Activated CD8-positive, alpha-beta memory T cell treated with anti-CD3 and anti-CD28 coated beads, Interleukin-2, amount 50 U/mL, for 1 hour (primary cell): Measurements from ENCODE around the gene ATP6V0B.

Experiments used
- DNase-seq: peaks from one replicate; pipeline ENCODE4 v3.0.0-alpha.2; 2020; ENCODE audit errors: extremely low read depth

Gene ATP6V0B

DNA sequence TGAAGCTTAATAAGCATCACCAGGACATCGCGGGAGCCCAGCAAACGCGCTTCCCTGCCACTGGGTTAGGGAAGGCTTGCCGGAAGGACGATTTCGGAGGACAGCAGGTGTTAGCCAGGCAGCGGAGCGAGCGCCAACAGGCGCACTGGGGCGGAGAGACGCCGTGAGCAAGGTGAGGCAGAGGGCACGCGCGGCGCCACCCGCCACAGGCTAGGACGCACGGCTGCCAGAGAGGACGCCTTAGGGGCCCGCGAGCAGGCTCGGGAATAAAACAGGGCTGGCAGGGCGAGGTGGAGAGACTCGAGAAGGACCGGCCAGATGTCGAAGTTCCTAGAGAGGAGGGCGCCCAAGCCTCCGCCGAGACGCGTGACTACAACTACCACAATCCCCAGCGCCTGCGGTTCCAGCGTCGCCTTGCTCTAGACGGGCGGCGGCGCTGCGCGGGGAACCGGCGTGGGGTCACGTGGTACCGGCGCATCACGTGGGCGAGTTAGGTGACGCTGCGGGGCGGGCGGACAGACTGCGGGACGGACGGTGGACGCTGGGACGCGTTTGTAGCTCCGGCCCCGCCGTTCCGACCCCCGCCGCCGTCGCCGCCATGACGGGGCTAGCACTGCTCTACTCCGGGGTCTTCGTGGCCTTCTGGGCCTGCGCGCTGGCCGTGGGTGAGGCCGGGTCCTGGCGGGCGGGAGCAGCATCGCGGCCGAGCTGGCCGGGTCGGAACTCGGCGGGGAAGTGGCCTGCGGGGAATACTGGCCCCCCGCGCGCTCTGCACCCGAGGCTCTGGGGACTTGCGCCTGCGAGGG, at the start of gene ATP6V0B:
ATP6V0B (plus strand) TSS at position 518 of the 806 bp plus-strand sequence; CDS start at position 599, 81 bp downstream.
- DNase-seq: peak; percentile 78

DNA sequence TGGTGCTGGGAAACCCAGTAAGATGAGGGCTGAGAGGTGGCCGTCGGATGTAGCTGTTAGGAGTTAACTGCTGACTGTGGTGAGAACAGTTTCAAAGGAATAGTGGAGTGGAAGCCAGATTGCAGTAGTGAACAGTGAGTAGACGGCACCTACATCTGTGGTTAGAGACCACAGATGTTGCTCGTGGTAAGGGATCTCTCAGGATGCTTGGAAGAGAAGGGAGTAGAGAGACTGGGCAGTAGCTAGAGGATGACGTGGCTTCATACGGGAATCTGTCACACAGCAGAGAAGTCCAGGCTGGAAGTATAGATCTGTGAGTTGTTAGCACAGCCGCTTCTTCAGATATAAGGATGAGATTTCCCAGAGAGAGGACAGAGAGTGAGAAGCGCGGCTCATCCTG, 48.9 kb upstream of the ATP6V0B start:
- DNase-seq: no peak

DNA sequence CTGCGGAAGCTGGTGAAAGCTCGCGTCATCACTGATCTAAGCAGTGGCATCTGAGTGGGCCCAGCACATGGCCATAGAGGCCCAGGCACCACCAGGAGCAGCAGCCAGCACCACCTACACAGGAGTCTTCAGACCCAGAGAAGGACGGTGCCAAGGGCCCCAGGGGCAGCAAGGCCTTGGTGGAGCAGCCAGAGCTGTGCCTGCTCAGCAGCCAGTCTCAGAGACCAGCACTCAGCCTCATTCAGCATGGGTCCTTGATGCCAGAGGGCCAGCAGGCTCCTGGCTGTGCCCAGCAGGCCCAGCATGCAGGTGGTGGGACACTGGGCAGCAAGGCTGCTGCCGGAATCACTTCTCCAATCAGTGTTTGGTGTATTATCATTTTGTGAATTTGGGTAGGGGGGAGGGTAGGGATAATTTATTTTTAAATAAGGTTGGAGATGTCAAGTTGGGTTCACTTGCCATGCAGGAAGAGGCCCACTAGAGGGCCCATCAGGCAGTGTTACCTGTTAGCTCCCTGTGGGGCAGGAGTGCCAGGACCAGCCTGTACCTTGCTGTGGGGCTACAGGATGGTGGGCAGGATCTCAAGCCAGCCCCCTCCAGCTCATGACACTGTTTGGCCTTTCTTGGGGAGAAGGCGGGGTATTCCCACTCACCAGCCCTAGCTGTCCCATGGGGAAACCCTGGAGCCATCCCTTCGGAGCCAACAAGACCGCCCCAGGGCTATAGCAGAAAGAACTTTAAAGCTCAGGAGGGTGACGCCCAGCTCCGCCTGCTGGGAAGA, 44.4 kb upstream of the ATP6V0B start:
- no peak for DNase-seq

DNA sequence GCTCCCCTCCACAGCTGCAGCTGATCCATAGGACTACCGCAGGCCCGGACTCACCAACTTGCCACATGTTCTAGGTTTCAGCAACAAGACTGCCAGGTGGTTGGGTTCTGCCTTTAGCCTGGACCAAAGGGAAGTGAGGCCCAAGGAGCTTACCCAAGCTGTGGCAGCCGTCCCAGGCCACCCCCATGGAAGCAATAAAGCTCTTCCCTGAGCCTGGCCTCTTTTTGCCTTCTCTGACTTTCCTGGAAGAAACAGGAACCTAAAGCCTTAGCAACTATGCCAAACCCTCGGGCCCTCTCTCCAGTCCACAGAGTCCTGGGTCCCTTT, 43.8 kb upstream of the ATP6V0B start:
- DNase-seq: no peak

DNA sequence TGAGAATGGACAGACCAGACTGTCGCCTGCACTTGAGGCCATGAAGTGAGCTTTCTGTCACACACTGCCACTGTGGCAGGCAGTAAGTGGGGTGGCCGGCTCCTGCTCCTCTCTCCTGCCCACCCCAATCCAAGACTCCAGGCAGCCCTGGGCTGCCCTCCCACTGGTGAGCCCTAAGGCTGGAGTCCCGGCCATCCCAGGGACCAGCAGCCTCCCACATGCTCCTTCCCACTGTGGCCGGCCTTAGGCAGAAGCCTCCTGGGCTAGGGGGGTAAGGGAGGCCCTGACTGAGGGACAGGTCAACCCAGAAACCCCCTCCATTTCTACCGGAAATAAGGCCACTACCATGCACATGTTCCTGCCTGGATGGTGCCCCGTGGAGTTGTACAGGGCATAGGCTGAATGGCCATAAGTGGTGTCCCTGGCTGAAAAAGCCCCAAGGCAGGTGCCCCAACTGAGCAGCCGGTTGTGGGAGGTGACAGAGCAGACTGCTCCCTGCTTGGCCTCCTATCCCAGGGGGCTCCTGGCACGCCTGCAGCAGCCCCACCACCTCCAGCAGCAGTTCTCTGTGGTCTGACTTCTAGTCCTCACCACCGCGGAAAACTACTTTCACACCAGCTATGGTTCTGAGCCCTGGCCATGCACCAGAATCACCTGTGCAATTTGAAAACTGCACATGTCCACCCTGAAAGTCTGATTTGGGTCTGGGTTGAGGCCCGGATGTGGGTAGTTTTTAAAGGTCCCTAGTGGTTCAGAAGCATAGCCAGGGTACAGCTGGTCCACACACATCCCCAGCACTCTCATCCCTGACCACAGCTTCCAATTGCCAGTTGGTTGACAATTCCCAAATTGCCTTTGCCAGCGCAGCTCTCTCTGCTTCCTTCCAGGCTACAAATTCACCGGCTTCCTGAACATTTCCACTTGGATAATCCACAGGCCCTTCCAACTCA, 42.8 kb upstream of the ATP6V0B start:
- DNase-seq: no peak

DNA sequence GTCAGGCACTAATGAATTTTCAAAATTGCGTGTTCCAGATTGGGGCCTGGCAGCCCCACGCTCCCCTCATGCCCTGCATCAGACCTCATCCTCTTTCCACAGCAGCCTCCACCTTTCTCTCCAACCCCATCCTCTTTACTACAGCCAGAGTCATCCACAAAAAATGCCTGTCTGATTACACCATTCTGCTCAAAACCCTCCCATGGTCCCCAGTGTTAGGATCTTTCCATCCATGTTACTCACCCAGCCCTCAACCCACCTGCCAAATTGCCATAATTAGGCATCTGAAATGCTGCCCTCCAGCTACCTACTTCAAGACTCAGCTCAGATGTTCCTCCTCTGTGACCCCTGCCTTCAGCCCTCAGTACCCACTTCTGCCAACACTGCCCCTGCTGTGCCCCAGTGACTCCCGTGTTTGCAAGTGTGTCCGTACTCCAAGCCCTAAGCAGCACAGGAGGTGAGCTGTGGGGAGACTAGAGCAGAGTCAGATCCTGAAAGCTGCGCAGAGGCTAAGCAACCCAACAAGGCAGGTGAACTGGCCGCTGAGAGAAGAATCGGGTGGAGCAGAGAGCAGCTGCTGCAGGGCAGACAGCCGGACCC, 41.9 kb upstream of the ATP6V0B start:
- DNase-seq: no peak

DNA sequence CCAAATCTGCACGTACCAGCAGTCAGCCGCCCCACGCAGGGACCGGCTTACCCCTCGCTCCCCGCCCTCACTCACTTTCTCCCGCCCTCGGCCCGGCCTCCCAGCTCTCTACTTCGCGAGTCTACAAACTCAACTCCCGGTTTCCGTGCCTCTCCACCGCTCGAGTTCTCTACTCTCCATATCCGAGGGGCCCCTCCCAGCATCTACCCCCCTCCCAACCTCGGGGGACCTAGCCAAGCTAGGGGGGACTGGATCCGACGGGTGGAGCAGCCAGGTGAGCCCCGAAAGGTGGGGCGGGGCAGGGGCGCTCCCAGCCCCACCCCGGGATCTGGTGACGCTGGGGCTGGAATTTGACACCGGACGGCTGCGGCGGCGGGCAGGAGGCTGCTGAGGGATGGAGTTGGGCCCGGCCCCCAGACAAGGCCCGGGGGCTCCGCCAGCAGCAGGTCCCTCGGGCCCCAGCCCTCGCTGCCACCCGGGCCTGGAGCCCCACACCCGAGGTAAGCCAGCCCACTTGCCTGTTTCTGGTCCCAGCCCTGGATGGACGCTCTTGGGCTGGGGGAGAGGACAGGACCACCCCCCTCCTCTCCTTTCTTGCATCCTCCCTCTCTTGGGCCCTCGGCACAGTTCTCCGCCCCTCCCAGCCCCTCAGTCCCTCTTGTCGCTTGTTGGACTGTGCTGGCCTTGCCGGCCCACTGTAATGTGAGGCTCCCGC, 41.2 kb upstream of the ATP6V0B start, which contains the start of gene ARTN:
ARTN (plus strand) TSS at position 416 of the 715 bp plus-strand sequence. CDS start 1,856 bp downstream, outside the sequence.
- no peak for DNase-seq

DNA sequence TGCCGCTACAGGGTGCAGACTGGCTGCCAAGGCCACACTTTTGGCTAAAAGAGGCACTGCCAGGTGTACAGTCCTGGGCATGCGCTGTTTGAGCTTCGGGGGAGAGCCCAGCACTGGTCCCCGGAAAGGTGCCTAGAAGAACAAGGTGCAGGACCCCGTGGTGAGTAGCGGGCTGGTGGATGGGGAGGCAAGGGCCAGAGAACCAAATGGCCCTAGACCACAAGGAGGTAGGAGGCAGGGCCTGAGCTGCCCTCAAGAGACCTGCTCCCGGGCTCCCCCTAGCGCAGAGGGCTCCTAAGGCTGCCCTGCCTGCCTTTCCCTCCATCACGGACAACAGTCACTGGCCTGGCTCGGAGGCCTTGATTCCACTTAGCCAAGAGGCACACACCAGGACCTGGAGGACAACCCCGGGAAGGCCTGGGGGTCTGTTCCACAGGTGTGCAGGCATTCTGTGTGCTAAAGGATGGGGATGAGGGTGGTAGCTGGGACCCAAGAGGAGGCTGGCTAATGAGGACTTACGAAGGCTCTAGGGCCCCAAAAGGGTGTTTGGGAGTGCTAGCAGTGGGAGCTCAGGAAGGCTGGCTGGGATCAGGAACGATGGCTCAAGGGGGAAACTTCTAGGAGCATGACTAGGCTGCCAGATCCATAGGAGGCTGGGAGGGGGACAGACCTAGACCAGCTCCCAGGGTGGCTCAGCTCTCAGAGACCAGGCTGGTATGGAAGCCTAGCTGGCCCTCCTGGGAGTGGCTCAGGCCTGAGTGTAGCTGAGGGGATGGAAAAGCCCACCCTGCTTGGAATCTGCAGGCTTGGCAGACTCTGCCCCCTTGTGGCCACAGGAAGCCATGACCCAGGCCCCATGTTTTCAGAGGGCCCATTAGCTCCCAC, 40.4 kb upstream of the ATP6V0B start:
- DNase-seq: peak; percentile 18

DNA sequence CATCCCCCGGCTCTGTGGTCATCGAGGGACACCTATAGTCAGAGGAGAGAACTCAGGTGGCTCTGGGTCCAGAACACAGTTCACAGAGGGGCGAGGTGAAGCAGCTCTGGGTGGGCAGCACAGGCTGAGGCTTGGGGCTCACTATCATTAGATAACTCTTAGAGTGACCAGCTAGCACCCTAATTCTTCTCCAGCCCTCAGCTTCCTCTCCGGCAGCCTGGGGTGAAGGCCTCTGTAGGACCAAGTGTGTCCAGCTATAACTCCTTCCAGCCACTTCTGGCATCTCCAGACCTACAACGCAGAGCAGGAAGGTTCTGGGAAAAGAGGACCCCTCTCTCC, 39.8 kb upstream of the ATP6V0B start:
- no peak for DNase-seq

DNA sequence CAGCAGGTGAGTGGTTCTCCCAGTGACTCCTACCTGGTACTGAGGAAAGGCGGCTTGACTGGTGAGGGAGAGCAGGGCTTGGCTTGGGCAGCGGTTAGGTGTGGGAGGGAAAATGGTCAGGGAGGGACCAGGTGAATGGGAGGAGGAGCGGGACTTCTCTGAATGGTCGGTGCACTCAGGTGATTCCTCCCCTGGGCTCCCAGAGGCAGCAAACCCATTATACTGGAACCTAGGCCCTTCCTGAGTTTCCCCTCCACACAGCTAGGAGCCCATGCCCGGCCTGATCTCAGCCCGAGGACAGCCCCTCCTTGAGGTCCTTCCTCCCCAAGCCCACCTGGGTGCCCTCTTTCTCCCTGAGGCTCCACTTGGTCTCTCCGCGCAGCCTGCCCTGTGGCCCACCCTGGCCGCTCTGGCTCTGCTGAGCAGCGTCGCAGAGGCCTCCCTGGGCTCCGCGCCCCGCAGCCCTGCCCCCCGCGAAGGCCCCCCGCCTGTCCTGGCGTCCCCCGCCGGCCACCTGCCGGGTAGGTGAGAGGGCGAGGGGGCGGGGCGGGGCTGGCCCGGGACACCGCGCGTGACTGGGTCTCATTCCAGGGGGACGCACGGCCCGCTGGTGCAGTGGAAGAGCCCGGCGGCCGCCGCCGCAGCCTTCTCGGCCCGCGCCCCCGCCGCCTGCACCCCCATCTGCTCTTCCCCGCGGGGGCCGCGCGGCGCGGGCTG, 38.9 kb upstream of the ATP6V0B start:
- no peak for DNase-seq

DNA sequence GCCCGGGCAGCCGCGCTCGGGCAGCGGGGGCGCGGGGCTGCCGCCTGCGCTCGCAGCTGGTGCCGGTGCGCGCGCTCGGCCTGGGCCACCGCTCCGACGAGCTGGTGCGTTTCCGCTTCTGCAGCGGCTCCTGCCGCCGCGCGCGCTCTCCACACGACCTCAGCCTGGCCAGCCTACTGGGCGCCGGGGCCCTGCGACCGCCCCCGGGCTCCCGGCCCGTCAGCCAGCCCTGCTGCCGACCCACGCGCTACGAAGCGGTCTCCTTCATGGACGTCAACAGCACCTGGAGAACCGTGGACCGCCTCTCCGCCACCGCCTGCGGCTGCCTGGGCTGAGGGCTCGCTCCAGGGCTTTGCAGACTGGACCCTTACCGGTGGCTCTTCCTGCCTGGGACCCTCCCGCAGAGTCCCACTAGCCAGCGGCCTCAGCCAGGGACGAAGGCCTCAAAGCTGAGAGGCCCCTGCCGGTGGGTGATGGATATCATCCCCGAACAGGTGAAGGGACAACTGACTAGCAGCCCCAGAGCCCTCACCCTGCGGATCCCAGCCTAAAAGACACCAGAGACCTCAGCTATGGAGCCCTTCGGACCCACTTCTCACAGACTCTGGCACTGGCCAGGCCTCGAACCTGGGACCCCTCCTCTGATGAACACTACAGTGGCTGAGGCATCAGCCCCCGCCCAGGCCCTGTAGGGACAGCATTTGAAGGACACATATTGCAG, 38.2 kb upstream of the ATP6V0B start:
- DNase-seq: no peak

DNA sequence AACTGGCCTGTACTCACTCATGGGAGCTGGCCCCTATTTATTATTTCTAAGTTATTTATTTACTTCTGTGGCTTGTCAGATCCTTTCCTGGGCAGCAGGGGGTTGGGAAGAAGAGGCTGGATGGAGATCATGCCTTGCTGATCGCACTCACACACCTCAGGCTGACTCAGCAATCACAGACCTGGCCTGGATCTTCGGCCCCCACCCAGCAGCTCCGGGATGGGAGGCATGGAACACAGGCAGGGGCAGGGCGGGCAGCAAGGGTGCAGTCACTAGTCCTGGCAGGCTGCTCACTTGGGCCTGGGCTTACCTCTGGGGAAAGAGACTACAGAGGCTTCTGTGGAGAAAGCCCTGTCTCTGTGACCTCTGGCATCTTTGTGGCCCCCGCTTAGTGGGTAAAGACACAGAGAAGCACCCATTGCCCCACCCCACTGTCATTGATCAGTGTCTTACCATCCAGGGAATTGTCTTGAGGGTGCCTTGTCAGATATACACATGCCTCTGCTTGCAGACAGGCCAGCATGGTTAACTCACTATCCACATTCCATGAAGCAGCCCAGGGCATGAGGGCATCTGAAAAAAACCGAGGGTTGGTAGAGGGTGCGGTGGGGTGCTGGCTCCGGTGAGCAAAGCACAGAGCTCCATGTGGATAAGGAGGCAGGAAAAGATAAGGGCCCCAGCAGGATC, 37.4 kb upstream of the ATP6V0B start:
- no peak for DNase-seq

DNA sequence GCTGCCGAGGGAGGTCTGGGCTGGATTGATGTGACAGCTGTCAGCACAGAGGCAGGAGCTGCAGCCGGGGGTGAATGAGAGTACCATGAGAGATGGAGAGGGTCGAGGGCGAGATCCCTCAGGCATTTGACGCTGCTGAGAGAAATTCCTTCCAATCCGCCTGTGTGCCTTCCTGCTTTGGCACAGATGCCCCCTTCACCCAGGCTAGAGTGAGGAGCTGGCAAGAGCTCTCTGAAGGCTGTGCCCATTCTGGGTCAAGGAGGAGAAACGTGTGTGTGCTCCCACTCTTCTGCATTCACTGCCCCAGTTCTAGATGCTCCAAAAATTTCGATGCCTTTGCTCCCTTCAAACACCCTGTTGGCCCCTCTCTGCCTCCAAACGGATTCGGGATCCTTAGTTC, 36.4 kb upstream of the ATP6V0B start:
- no peak for DNase-seq

DNA sequence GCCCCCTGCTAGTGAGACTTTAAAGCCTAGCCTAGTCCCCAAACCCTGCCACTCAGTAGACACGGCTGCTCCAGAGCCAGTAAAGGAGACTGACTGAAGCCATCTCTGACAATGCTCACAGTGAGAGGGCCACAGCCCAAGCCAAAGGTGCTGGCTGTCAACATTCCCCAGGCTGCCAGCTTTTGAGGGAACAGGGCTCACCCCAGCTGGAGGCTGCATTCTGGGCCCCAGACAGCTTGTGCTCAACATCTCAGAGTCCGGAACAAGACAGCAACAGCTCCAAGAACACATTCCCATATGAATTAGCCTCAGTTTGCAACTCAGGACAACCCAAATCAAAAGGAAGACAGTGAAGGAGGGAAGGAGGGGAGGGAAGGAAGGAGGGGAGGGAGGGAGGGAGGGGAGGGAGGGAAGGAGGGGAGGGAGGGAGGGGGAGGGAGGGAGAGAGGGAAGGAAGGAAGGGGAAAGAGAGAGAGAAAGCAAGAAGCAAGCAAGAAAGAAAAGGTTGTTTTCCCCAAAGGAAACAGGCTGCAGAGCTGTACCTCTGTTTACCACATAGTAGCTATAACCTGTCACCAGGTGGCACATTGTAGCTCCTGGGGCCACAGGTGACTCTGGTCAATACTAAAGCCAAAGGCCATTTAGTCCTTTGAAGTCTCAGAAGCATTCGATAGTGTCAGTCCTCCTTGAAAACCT, 35.7 kb upstream of the ATP6V0B start:
- no peak for DNase-seq

DNA sequence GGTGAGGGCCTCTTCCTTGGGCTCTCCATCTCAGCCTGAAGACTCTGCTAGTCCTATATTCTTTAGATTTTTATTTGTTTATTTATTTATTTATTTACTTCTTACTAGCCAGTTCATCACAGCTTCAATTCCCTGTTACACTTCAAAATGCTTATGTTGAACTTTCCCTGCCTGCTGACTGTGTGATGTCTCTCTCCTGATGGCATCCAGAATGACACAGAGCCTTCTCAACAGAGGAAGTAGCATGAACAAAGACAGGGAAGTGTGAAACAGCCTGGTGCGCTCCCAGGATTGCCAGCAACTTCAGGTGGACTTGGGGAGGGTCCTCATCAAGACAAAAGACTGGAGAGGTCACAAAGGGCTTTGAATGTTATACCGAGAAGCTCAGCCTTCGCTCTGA, 32.3 kb upstream of the ATP6V0B start:
- DNase-seq: no peak

DNA sequence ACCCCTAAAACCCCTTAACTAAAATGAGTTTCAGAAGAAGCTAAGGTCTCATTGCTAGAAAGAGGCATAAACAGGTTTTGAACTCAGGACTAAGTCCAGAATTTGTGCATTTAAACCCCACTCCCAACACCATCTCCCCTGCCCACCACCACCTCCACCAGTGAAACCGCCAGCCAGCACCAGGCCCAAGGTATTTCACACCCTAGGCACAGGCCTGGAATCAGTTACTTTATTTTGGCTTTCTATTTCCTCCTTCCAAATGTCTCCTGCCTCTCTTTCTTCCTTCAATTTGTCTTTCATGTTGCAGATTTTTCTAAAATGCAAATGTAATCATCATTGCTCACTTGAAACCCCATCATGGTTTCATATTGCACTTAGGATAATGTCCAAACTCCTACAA, 29.9 kb upstream of the ATP6V0B start:
- no peak for DNase-seq

DNA sequence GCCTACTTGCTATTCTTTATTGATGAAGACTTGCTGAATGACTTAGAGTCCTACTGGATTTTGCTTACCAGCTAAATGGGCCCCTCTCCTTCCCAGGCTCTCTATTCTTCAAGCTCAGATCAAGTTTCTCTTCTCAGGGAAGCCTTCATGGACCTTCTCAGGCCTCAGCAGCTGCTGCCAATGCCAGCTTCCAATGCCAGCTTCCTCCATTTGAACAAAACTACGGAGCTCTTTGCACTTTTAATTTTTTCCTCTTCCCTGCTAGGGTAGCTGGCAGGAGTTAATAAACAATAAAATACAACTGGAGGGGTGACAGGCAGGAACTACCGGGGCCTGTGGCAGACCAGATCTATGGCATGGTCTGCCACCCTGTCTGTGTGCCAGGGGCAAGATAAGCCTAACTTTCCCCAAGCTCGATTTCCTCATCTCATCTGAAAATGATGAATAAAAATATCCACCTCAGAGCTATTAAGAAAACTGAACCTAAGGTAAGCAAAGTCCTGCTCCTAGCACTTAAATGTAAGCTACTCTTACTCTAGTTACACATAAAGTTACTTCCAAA, 29.0 kb upstream of the ATP6V0B start:
- DNase-seq: no peak
